BJ (cell line): ENCODE results near the gene DNAJC7. TPM values are rescaled to one million over a fixed set of nuclear protein-coding genes. Genes with fewer than 3 reads are reported as not detected.

Experiments
- CTCF ChIA-PET: fragments of 350-600 bp; formaldehyde crosslinking; extraction: SDS; loops from one replicate; lab custom pipeline; 2021; ENCODE audit warnings: antibody characterized with exemption, inconsistent platforms; lab: Yijun Ruan, JAX
- POLR2A ChIA-PET: fragments of 300-600 bp; sonication (Branson Sonifier 250); formaldehyde crosslinking; extraction: SDS; loops from one replicate; lab custom pipeline; 2021; ENCODE audit warnings: antibody characterized with exemption; lab: Charles Lee
- DNase-seq: peaks from one replicate; pipeline ENCODE4 v3.0.0-alpha.2; 2011; ENCODE audit warnings: low read depth
- H3K27me3 ChIP-seq: 2 replicates; pipeline ENCODE4 v1.6.0; 2011; ENCODE audit warnings: low read length; ENCODE audit not compliant: control insufficient read depth, insufficient read depth
- H3K36me3 ChIP-seq: 2 replicates; pipeline ENCODE4 v1.5.1; 2011; ENCODE audit warnings: low read length; ENCODE audit not compliant: control insufficient read depth, insufficient read depth
- H3K4me3 ChIP-seq: 2 replicates; pipeline ENCODE4 v1.5.1; 2011; ENCODE audit warnings: low read depth, mild to moderate bottlenecking, control low read depth, low read length
- polyA plus RNA-seq: library from polyadenylated mRNA; depleted of rRNA; stranded (reverse); fragments of >200 nt; gene quantifications from 2 replicates; pipeline ENCODE4 v1.2.3, GENCODE V29; 2011
- TF ChIP-seq, protein P1 (sequence below): IDR thresholded peaks from 2 replicates; pipeline ENCODE4 v1.5.1; 2011; ENCODE audit warnings: low read depth, mild to moderate bottlenecking, control low read depth, inconsistent platforms, low read length, moderate library complexity; ENCODE audit not compliant: insufficient read depth

Gene DNAJC7
- polyA plus RNA-seq, 1 experiment, result 41.1 TPM

DNA sequence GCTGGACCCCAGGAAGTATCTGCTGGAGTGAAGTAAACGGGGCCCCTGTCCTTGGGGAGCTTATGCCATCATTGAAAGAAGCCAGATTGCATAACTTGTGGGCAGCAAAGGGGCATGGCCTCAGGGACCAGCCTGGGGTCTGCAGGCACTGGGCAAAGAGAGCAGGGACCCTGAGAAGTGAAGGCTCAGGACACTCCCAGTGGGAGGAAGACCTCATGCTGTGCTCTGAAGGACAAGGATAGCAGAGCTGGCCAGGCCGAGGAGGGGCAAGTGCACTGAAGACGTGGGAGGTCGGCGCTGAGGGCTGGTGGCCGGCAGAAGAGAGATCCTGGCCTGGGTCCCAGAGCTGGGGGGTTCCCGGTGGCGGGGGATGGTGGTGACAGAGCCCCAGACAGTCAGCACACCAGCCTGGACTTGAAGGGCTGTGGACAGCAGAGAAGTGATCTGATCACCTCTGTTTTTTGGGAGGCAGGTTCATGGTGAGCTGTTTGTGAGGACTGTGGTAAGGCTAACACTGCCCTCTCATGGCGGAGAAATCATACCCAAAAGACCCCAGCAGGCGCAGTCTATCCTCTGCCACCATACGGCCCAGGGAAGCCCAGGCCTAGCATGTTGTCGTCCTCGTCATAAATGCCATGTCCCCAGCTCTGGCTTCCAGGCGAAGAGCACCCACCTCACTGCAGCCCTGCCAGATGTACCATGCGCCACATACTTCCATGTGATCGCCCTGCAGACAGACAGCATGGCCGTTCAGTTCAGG, 57.7 kb downstream of the DNAJC7 start:
- TF ChIP-seq, protein P1, sequence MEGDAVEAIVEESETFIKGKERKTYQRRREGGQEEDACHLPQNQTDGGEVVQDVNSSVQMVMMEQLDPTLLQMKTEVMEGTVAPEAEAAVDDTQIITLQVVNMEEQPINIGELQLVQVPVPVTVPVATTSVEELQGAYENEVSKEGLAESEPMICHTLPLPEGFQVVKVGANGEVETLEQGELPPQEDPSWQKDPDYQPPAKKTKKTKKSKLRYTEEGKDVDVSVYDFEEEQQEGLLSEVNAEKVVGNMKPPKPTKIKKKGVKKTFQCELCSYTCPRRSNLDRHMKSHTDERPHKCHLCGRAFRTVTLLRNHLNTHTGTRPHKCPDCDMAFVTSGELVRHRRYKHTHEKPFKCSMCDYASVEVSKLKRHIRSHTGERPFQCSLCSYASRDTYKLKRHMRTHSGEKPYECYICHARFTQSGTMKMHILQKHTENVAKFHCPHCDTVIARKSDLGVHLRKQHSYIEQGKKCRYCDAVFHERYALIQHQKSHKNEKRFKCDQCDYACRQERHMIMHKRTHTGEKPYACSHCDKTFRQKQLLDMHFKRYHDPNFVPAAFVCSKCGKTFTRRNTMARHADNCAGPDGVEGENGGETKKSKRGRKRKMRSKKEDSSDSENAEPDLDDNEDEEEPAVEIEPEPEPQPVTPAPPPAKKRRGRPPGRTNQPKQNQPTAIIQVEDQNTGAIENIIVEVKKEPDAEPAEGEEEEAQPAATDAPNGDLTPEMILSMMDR, result peak; percentile 52
- POLR2A ChIA-PET, result interaction anchor here (0.6 kb wide), 2 partner anchors 123 to 255 kb away, joined by 5 read pairs; no protein-coding TSS in a partner anchor
- CTCF ChIA-PET, result interaction anchor here (0.6 to 10.2 kb wide), 25 partner anchors 14 to 270 kb away, joined by 3 to 163 read pairs (median 4); partner anchors contain the start of genes ACLY, DHX58, KAT2A and NKIRAS2

DNA sequence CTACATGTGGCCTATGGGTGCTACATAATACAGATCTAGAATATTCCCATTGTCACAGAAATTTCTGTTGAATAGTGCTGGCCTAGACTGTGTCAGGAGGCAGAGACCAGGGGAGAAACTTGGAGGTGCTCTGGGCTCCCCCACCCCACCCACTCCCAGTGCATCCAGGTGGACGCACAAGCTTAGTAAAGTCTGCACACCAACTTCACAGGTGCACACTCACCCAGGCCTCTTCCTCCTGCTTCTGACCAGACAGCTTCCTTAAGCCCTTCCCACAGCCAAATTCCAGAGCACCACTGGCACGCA, 58.3 kb downstream of the DNAJC7 start:
- TF ChIP-seq, protein P1, result no peak
- Histone ChIP-seq H3K27me3 (no peaks in the 10 kb centered on the region), H3K4me3 (no peak overlapping the region), H3K36me3 (no peaks in the 10 kb centered on the region)
- no peak for DNase-seq
- CTCF ChIA-PET, result interaction anchor here (0.6 to 10.2 kb wide), 18 partner anchors 14 to 263 kb away, joined by 3 to 163 read pairs (median 4); partner anchors contain the start of genes ACLY, DHX58, KAT2A and ODAD4
- POLR2A ChIA-PET, result interaction anchor here (0.6 kb wide), 1 partner anchor 254 kb away, joined by 5 read pairs; no protein-coding TSS in a partner anchor

More for the DNA sequence above, 57.7 kb downstream of the DNAJC7 start:
- no peak for DNase-seq
- H3K4me3 ChIP-seq, result no peak overlapping the region
- no peaks in the 10 kb centered on the region for H3K36me3 ChIP-seq
- no peaks in the 10 kb centered on the region for H3K27me3 ChIP-seq

DNA sequence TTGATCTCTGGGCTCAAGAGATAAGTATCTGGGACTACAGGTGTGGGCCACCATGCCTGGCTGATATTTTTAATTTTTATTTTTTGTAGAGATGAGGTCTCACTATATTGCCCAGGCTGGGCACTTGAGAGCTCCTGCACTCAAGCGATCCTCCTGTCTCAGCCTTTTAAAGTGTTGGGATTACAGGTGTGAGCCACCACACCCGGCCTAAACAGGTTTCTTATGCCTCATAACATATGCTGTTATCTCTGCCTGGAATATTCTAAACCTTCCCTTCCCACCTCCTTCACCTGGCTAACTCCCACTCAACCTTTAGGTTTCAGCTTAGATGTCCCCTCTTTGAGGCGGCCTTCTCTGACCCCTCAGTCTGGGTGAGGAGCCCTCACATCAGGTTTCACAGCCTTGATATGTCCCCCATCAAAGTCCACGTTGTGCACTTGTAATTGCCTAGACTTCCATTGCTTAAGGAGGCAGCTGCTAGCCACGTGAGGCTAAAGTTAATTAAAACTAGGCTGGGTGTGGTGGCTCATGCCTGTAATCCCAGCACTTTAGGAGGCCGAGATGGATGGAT, 59.3 kb downstream of the DNAJC7 start:
- Histone ChIP-seq H3K36me3 (no peaks in the 10 kb centered on the region), H3K27me3 (no peaks in the 10 kb centered on the region), H3K4me3 (no peak overlapping the region)
- TF ChIP-seq, protein P1, result no peak
- POLR2A ChIA-PET, result interaction anchor here (0.6 kb wide), 1 partner anchor 151 kb away, joined by 3 read pairs; no protein-coding TSS in a partner anchor
- CTCF ChIA-PET, result interaction anchor here (1.4 to 10.2 kb wide), 5 partner anchors 9 to 220 kb away, joined by 5 to 163 read pairs (median 7); partner anchors contain the start of genes ACLY, CNP, DHX58 and KAT2A
- DNase-seq, result no peak

DNA sequence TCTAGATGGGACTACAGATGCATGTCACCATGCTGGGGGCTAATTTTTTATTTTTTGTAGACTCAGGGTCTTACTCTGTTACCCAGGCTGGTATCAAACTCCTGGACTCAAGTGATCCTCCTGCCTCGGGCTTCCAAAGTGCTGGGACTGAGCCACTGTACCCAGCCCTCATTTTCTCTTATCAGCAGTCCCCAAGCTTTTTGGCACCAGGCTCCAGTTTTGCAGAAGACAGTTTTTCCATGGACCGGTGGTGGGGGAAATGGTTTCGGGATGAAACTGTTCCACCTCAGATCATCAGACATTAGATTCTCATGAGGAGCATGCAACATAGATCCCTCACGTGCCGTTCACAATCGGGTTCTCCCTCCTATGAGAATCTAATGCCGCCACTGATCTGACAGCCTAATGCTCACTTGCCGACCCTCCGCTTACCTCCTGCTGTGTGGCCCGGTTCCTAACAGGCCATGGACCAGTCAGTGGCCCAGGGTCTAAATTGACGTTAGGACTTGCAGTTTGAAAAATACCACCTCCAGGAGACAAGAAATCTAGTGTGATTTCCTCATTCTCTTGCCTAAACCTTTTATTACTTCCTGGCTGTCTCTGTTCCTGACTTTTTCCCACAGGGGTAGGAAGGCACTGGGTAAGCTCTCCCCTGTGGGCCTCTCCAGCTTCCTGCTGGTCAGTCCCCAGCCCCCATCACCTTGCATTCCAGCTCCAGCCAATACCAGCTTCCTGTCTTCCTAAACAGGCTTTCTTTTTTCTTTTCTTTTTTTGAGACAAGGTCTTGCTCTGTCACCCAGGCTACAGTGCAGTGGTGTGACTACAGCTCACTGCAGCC, 60.0 kb downstream of the DNAJC7 start:
- no peak for DNase-seq
- H3K4me3 ChIP-seq, result no peak overlapping the region
- no peaks in the 10 kb centered on the region for H3K36me3 ChIP-seq
- TF ChIP-seq, protein P1, result no peak
- no peaks in the 10 kb centered on the region for H3K27me3 ChIP-seq
- CTCF ChIA-PET, result interaction anchor here (0.6 to 10.2 kb wide), 4 partner anchors 9 to 220 kb away, joined by 3 to 163 read pairs (median 7); partner anchors contain the start of genes CNP, DHX58 and KAT2A
- POLR2A ChIA-PET, result no interaction called here
